ENCODE results near the gene ZDHHC13.

The ZDHHC13 gene

GRCh38 chr11:19116971-19117759, at the start of gene ZDHHC13:
Gene ZDHHC13 (plus strand): TSS chr11:19117168. CDS start chr11:19117250, 82 bp downstream.
- DNase-seq (ENCODE audit: low spot score) = peak; percentile 91

- DNase-seq (ENCODE audit: low spot score) = peak; percentile 63
Observed at GRCh38 chr11:19071255-19071654, 45.7 kb upstream of the ZDHHC13 start.

GRCh38 chr11:19072464-19072863, 44.5 kb upstream of the ZDHHC13 start:
- no peak for DNase-seq (ENCODE audit: low spot score)

GRCh38 chr11:19073454-19074415, 43.2 kb upstream of the ZDHHC13 start:
- no peak for DNase-seq (ENCODE audit: low spot score)

- no peak for DNase-seq (ENCODE audit: low spot score)
Observed at GRCh38 chr11:19075636-19076035, 41.3 kb upstream of the ZDHHC13 start.

- peak; percentile 27 for DNase-seq (ENCODE audit: low spot score)
Observed at GRCh38 chr11:19076744-19077589, 40.0 kb upstream of the ZDHHC13 start.

GRCh38 chr11:19077965-19078364, 39.0 kb upstream of the ZDHHC13 start:
- DNase-seq (ENCODE audit: low spot score) = no peak

GRCh38 chr11:19079643-19080440, 37.1 kb upstream of the ZDHHC13 start:
- DNase-seq (ENCODE audit: low spot score) = no peak

GRCh38 chr11:19080579-19080993, 36.4 kb upstream of the ZDHHC13 start:
- DNase-seq (ENCODE audit: low spot score) = no peak

GRCh38 chr11:19083166-19083565, 33.8 kb upstream of the ZDHHC13 start:
- no peak for DNase-seq (ENCODE audit: low spot score)

- no peak for DNase-seq (ENCODE audit: low spot score)
Observed at GRCh38 chr11:19084661-19085315, 32.2 kb upstream of the ZDHHC13 start.

- DNase-seq (ENCODE audit: low spot score) = no peak
Observed at GRCh38 chr11:19087658-19088057, 29.3 kb upstream of the ZDHHC13 start.

- DNase-seq (ENCODE audit: low spot score) = no peak
Observed at GRCh38 chr11:19088791-19089190, 28.2 kb upstream of the ZDHHC13 start.

GRCh38 chr11:19089421-19089820, 27.5 kb upstream of the ZDHHC13 start:
- DNase-seq (ENCODE audit: low spot score) = no peak

GRCh38 chr11:19091366-19091765, 25.6 kb upstream of the ZDHHC13 start:
- no peak for DNase-seq (ENCODE audit: low spot score)

- DNase-seq (ENCODE audit: low spot score) = no peak
Observed at GRCh38 chr11:19092342-19092741, 24.6 kb upstream of the ZDHHC13 start.

- DNase-seq (ENCODE audit: low spot score) = no peak
Observed at GRCh38 chr11:19092850-19093249, 24.1 kb upstream of the ZDHHC13 start.

- DNase-seq (ENCODE audit: low spot score) = no peak
Observed at GRCh38 chr11:19093976-19094375, 23.0 kb upstream of the ZDHHC13 start.

GRCh38 chr11:19094859-19095258, 22.1 kb upstream of the ZDHHC13 start:
- DNase-seq (ENCODE audit: low spot score) = no peak

GRCh38 chr11:19099093-19099492, 17.9 kb upstream of the ZDHHC13 start:
- no peak for DNase-seq (ENCODE audit: low spot score)

- no peak for DNase-seq (ENCODE audit: low spot score)
Observed at GRCh38 chr11:19100885-19101284, 16.1 kb upstream of the ZDHHC13 start.
